Measurements from ENCODE around the gene CTNS. TPM values are rescaled to one million over a fixed set of nuclear protein-coding genes. Genes with fewer than 3 reads are reported as not detected.

The CTNS gene
- total and polyA plus RNA-seq, 2 donors from 2014 or later, result 11.9 to 15.7 TPM

DNA sequence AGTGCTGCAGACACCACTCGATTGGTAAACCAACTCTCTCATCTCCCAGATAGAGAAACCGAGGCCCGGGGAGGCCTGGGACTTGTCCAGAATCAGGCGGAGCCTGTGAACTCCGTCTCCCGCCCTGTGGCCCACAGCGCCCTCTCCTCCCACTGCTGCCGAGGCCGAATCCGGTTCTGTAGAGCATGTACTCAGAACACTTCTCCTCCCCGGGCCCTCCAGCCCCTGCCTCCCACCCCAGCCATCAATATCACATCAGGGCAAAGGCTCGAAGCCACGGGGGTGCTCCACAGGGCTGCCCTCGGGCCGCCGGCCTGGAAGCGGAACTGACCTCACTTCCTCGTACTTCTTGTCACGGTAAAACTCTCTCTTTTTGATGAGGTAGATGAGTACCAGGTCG lies 45.0 kb downstream of the CTNS start:
- H3K27ac ChIP-seq (ENCODE audit: low read depth in 2 of 2, low read length in 2 of 2), result no peak overlapping the region
- H3K9me3 ChIP-seq (ENCODE audit: control insufficient read depth in 2 of 3, insufficient read depth in 1 of 3, low read length in 3 of 3), result no peaks in the 10 kb centered on the region
- TF ChIP-seq, protein P1, sequence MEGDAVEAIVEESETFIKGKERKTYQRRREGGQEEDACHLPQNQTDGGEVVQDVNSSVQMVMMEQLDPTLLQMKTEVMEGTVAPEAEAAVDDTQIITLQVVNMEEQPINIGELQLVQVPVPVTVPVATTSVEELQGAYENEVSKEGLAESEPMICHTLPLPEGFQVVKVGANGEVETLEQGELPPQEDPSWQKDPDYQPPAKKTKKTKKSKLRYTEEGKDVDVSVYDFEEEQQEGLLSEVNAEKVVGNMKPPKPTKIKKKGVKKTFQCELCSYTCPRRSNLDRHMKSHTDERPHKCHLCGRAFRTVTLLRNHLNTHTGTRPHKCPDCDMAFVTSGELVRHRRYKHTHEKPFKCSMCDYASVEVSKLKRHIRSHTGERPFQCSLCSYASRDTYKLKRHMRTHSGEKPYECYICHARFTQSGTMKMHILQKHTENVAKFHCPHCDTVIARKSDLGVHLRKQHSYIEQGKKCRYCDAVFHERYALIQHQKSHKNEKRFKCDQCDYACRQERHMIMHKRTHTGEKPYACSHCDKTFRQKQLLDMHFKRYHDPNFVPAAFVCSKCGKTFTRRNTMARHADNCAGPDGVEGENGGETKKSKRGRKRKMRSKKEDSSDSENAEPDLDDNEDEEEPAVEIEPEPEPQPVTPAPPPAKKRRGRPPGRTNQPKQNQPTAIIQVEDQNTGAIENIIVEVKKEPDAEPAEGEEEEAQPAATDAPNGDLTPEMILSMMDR (IDR thresholded peaks at IDR 0.05; ENCODE audit: borderline replicate concordance, extremely low read depth, insufficient read depth), result no peak
- DNase-seq, result peak in 1 of 5 donors; percentile 61
- H3K4me3 ChIP-seq (ENCODE audit: low read length in 3 of 3), result no peak overlapping the region
- H3K4me1 ChIP-seq (ENCODE audit: control insufficient read depth in 2 of 3, insufficient read depth in 2 of 3, low read depth in 1 of 3, low read length in 3 of 3), result no peaks in the 10 kb centered on the region
- no peak overlapping the region for H3K9ac ChIP-seq (ENCODE audit: low read length in 3 of 3)
- intact Hi-C loops (cut with DNase I), result no loop called here
- FAIRE-seq, result no peak
- H3K27me3 ChIP-seq (ENCODE audit: control insufficient read depth, insufficient read depth, low read length), result peaks cover 3% of the 10 kb centered on the region
- no peaks in the 10 kb centered on the region for H3K36me3 ChIP-seq (ENCODE audit: control insufficient read depth in 2 of 3, insufficient read depth in 3 of 3, low read length in 3 of 3)

DNA sequence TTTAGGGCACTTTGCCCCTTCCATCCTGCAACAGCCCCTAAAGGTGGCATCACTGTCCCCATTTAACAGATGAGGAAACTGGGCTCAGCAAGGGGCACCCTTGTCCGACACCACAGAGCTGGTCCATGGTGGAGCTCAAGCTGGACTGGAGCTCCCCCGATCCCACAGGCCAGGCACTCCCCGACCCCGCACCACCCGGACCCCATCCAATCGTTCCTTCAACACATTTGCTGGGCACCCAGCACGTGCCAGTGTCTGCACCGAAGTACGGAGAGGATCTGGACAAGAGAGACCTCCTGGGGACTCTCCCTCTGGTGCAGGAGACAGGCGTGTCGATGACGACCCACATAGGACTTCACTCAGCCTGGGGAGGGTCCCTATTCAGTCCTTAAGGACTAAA lies 45.5 kb downstream of the CTNS start:
- no peak overlapping the region for H3K4me3 ChIP-seq (ENCODE audit: low read length in 3 of 3)
- peaks cover 3% of the 10 kb centered on the region for H3K27me3 ChIP-seq (ENCODE audit: control insufficient read depth, insufficient read depth, low read length)
- no peaks in the 10 kb centered on the region for H3K36me3 ChIP-seq (ENCODE audit: control insufficient read depth in 2 of 3, insufficient read depth in 3 of 3, low read length in 3 of 3)
- no peak overlapping the region for H3K27ac ChIP-seq (ENCODE audit: low read depth in 2 of 2, low read length in 2 of 2)
- H3K4me1 ChIP-seq (ENCODE audit: control insufficient read depth in 2 of 3, insufficient read depth in 2 of 3, low read depth in 1 of 3, low read length in 3 of 3), result no peaks in the 10 kb centered on the region
- TF ChIP-seq, protein P1 (IDR thresholded peaks at IDR 0.05; ENCODE audit: borderline replicate concordance, extremely low read depth, insufficient read depth), result no peak
- intact Hi-C loops (cut with DNase I), result no loop called here
- DNase-seq, result peak in 1 of 5 donors; percentile 63
- FAIRE-seq, result no peak
- H3K9ac ChIP-seq (ENCODE audit: low read length in 3 of 3), result no peak overlapping the region
- H3K9me3 ChIP-seq (ENCODE audit: control insufficient read depth in 2 of 3, insufficient read depth in 1 of 3, low read length in 3 of 3), result no peaks in the 10 kb centered on the region

DNA sequence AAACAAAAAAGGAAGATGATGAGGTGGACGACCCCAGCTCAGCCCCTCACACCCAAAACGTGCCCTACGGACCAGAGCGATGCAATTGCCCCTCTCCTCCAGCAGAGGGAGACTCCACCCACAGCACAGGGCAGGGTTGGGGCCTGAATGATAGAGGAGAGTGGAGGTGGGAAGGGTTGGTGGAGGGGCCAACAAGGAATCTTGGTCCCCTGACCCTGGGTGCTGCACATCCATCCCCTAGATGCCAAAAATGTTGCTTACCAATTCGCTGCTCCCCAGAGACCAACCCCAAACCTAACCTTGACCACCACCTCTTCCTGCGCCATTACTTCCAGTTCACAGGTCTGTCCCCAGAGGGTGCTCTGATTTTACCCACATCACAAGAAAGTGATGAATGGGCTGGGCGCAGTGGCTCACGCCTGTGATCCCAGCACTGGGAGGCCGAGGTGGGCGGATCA lies 46.5 kb downstream of the CTNS start:
- Histone ChIP-seq H3K27me3 (ENCODE audit: control insufficient read depth, insufficient read depth, low read length) (peaks cover 3% of the 10 kb centered on the region), H3K9ac (ENCODE audit: low read length in 3 of 3) (no peak overlapping the region), H3K9me3 (ENCODE audit: control insufficient read depth in 2 of 3, insufficient read depth in 1 of 3, low read length in 3 of 3) (no peaks in the 10 kb centered on the region), H3K36me3 (ENCODE audit: control insufficient read depth in 2 of 3, insufficient read depth in 3 of 3, low read length in 3 of 3) (no peaks in the 10 kb centered on the region), H3K4me1 (ENCODE audit: control insufficient read depth in 2 of 3, insufficient read depth in 2 of 3, low read depth in 1 of 3, low read length in 3 of 3) (no peaks in the 10 kb centered on the region), H3K27ac (ENCODE audit: low read depth in 2 of 2, low read length in 2 of 2) (no peak overlapping the region), H3K4me3 (ENCODE audit: low read length in 3 of 3) (no peak overlapping the region)
- TF ChIP-seq, protein P1 (IDR thresholded peaks at IDR 0.05; ENCODE audit: borderline replicate concordance, extremely low read depth, insufficient read depth), result peak; percentile 83
- FAIRE-seq, result no peak
- intact Hi-C loops (cut with DNase I), result no loop called here
- peak in 1 of 5 donors; percentile 62 for DNase-seq

DNA sequence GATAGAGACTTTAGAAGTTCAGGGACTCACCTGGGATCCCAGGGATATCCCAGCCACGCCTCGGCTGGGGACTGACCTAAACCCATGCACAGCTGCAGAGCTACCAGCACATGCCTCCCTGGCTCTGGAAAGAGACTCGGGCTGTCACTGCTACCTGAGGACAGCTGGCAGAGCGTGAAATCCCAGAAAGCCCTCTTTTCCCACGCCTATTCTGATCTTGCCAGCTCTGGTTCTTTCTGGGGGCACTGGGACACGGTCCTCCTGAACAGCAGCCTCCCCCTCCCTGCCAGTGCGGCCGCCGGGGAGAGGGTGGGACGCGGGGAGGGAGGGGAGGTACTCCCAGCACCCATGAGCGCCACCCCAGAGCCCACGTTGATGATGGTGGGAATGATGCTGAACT lies 48.6 kb downstream of the CTNS start:
- peak in 1 of 5 donors; percentile 33 for DNase-seq
- no peaks in the 10 kb centered on the region for H3K9me3 ChIP-seq (ENCODE audit: control insufficient read depth in 2 of 3, insufficient read depth in 1 of 3, low read length in 3 of 3)
- no peak overlapping the region for H3K4me3 ChIP-seq (ENCODE audit: low read length in 3 of 3)
- no peaks in the 10 kb centered on the region for H3K4me1 ChIP-seq (ENCODE audit: control insufficient read depth in 2 of 3, insufficient read depth in 2 of 3, low read depth in 1 of 3, low read length in 3 of 3)
- no peak overlapping the region for H3K9ac ChIP-seq (ENCODE audit: low read length in 3 of 3)
- H3K27ac ChIP-seq (ENCODE audit: low read depth in 2 of 2, low read length in 2 of 2), result no peak overlapping the region
- H3K36me3 ChIP-seq (ENCODE audit: control insufficient read depth in 2 of 3, insufficient read depth in 3 of 3, low read length in 3 of 3), result no peaks in the 10 kb centered on the region
- TF ChIP-seq, protein P1 (IDR thresholded peaks at IDR 0.05; ENCODE audit: borderline replicate concordance, extremely low read depth, insufficient read depth), result no peak
- no peak for FAIRE-seq
- intact Hi-C loops (cut with DNase I), result no loop called here
- H3K27me3 ChIP-seq (ENCODE audit: control insufficient read depth, insufficient read depth, low read length), result peaks cover 3% of the 10 kb centered on the region

Data from kidney (tissue), 14 donors.